ENCODE results near the gene SEMA6C.
"Not testable (repeated sequence)": the region's sequence is repeated elsewhere in the genome, so short reads cannot be mapped to it uniquely, and the experiment has no call there.

Gene SEMA6C, protein sequence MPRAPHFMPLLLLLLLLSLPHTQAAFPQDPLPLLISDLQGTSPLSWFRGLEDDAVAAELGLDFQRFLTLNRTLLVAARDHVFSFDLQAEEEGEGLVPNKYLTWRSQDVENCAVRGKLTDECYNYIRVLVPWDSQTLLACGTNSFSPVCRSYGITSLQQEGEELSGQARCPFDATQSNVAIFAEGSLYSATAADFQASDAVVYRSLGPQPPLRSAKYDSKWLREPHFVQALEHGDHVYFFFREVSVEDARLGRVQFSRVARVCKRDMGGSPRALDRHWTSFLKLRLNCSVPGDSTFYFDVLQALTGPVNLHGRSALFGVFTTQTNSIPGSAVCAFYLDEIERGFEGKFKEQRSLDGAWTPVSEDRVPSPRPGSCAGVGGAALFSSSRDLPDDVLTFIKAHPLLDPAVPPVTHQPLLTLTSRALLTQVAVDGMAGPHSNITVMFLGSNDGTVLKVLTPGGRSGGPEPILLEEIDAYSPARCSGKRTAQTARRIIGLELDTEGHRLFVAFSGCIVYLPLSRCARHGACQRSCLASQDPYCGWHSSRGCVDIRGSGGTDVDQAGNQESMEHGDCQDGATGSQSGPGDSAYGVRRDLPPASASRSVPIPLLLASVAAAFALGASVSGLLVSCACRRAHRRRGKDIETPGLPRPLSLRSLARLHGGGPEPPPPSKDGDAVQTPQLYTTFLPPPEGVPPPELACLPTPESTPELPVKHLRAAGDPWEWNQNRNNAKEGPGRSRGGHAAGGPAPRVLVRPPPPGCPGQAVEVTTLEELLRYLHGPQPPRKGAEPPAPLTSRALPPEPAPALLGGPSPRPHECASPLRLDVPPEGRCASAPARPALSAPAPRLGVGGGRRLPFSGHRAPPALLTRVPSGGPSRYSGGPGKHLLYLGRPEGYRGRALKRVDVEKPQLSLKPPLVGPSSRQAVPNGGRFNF

DNA sequence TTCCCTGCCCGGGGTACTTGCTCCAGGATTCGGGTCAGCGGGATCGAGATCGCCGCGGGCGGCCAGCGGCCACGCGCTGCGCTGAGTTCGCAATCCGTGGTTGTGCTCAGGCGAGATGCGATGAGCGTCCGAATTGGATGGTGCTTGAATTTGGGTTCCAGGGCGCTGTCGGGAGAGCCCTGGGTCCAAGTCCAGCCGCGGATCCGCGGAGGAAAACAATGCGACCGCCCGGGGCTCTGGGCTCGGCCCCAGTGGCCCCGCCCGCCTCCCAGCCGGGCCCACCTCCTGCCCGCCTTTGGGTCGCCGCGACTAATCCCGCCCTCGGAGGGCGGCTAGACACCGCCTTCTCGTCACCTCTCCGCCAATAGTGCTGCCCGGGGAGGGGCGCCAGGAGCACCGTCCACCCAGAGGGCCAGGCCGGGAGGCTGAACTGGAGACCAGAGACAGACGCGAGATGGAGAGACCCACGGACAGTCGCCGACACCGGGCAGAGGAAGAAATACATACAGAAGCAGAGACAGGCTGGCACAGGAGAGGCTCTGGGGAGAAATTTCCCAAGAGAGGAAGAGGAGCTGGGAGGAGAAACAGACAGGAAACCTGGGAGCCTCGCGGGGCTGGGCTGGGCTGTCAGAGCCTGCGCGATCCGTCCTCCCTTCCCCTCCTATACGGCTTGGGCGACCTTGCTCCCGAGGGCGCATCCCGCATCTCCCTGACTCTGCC, at the start of gene SEMA6C:
TSS of gene SEMA6C (minus strand) at position 220 of the 720 bp plus-strand sequence. CDS start 4,010 bp downstream, outside the sequence.
- Histone ChIP-seq H3K4me1 (ENCODE audit: control insufficient read depth in 1 of 2, insufficient read depth in 1 of 2, low read depth in 1 of 2, low read length in 1 of 2) (peaks cover 16 to 23% of the 10 kb centered on the region in 2 experiments), H3K36me3 (no peaks in the 10 kb centered on the region), H3K4me3 (ENCODE audit: low read depth in 1 of 2, low read length in 1 of 2) (peak within 1 kb of the TSS; percentile 78 to 99), H3K27me3 (peaks cover 58% of the 10 kb centered on the region), H3K27ac (peak within 1 kb of the TSS; percentile 45), H3K9me3 (no peaks in the 10 kb centered on the region)
- TF ChIP-seq, protein P1, sequence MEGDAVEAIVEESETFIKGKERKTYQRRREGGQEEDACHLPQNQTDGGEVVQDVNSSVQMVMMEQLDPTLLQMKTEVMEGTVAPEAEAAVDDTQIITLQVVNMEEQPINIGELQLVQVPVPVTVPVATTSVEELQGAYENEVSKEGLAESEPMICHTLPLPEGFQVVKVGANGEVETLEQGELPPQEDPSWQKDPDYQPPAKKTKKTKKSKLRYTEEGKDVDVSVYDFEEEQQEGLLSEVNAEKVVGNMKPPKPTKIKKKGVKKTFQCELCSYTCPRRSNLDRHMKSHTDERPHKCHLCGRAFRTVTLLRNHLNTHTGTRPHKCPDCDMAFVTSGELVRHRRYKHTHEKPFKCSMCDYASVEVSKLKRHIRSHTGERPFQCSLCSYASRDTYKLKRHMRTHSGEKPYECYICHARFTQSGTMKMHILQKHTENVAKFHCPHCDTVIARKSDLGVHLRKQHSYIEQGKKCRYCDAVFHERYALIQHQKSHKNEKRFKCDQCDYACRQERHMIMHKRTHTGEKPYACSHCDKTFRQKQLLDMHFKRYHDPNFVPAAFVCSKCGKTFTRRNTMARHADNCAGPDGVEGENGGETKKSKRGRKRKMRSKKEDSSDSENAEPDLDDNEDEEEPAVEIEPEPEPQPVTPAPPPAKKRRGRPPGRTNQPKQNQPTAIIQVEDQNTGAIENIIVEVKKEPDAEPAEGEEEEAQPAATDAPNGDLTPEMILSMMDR (IDR thresholded peaks at IDR 0.05): peak; percentile 40

DNA sequence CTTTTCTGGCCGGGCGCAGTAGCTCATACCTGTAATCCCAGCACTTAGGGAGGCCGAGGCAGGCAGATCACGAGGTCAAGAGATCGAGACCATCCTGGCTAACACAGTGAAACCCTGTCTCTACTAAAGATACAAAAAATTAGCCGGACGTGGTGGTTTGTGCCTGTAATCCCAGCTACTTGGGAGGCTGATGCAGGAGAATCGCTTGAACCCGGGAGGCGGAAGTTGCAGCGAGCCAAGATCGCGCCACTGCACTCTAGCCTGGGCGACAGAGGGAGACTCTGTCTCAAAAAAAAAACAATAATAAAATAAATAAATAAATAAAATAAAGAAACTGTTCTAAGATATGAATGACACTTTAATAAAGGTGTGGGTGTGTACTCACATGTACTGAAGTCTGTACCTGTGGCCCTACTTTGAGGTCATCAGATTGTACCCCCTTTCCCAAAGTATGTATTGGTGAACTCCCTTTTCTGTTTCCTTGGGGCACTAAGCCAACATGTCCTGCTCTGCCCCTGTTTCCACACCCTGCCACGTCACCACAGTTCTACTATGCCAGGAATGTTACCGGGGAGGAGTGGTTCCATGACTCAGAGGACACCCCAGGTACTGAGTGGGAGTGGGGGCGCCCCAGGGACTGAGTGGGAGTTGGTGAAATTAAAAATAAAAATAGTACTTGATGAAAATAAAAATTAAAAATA, 48.6 kb upstream of the SEMA6C start:
- not testable (repeated sequence) for H3K27ac ChIP-seq; H3K9me3 ChIP-seq; H3K4me3 ChIP-seq (ENCODE audit: low read depth in 1 of 2, low read length in 1 of 2); H3K36me3 ChIP-seq
- H3K27me3 ChIP-seq: peaks cover 34% of the 10 kb centered on the region
- H3K4me1 ChIP-seq (ENCODE audit: control insufficient read depth in 1 of 2, insufficient read depth in 1 of 2, low read depth in 1 of 2, low read length in 1 of 2): peaks cover 18 to 22% of the 10 kb centered on the region in 2 experiments

DNA sequence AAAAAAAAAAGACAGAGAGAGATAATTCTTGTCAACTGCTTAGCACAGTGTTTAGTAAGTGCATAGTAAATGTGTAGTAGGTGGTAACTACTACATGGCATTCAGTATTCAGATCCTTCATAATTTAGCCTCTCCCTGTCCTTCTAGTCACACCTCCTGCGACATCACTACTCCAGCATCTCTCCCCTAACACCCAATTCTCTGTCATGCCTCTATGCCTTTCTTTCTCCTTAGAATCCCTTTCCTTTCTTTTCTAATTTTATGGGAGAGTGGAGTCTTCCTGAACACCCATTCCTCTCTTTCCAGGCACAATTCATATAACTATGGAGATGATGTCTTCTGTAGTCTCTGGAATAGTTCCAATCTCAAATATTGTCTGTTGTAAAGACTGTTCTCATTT, 47.4 kb upstream of the SEMA6C start:
- Histone ChIP-seq H3K27ac (no peak overlapping the region), H3K4me1 (ENCODE audit: control insufficient read depth in 1 of 2, insufficient read depth in 1 of 2, low read depth in 1 of 2, low read length in 1 of 2) (peaks cover 14 to 23% of the 10 kb centered on the region in 2 experiments), H3K27me3 (peaks cover 34% of the 10 kb centered on the region), H3K36me3 (no peaks in the 10 kb centered on the region), H3K4me3 (ENCODE audit: low read depth in 1 of 2, low read length in 1 of 2) (no peak overlapping the region), H3K9me3 (no peaks in the 10 kb centered on the region)
- TF ChIP-seq, protein P1 (IDR thresholded peaks at IDR 0.05): no peak

DNA sequence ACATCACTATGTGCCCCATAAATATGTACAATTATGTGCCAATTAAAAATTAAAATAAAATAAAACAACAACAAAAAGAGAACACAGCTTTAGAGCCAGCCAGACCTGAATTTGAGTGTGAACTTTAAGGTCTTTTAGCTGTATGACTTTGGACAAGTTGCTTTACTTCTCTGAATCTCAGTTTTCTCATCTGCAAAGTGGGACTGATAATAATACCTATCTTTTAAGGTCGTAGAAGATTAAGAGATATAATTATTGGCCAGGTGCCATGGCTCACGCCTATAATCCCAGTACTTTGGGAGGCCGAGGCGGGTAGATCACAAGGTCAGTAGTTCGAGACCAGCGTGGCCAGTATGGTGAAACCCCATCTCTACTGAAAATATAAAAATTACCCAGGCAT, 46.9 kb upstream of the SEMA6C start:
- Histone ChIP-seq H3K4me3 (ENCODE audit: low read depth in 1 of 2, low read length in 1 of 2) (no peak overlapping the region), H3K4me1 (ENCODE audit: control insufficient read depth in 1 of 2, insufficient read depth in 1 of 2, low read depth in 1 of 2, low read length in 1 of 2) (peaks cover 16 to 25% of the 10 kb centered on the region in 2 experiments), H3K27ac (no peak overlapping the region), H3K9me3 (no peaks in the 10 kb centered on the region), H3K27me3 (peaks cover 34% of the 10 kb centered on the region), H3K36me3 (no peaks in the 10 kb centered on the region)
- TF ChIP-seq, protein P1 (IDR thresholded peaks at IDR 0.05): no peak

DNA sequence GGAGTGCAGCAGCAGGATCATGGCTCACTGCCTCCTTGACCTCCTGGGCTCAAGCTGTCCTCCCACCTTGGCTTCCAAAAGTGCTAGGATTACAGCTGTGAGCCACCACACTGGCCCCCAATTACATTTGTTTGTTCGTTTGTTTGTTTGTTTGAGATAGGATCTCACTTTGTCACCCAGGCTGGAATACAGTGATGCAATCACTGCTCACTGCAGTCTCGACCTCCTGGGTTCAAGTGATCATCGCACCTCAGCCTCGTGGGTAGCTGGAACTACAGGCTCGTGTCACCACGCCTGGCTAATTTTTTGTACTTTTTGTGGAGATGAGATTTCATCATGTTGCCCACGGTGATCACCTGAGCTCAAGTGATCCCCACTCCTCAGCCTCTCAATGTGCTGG, 45.6 kb upstream of the SEMA6C start:
- H3K36me3 ChIP-seq: no peaks in the 10 kb centered on the region
- peaks cover 34% of the 10 kb centered on the region for H3K27me3 ChIP-seq
- H3K9me3 ChIP-seq: no peaks in the 10 kb centered on the region
- H3K4me3 ChIP-seq (ENCODE audit: low read depth in 1 of 2, low read length in 1 of 2): no peak overlapping the region
- H3K4me1 ChIP-seq (ENCODE audit: control insufficient read depth in 1 of 2, insufficient read depth in 1 of 2, low read depth in 1 of 2, low read length in 1 of 2): peaks cover 10 to 17% of the 10 kb centered on the region in 2 experiments
- TF ChIP-seq, protein P1 (IDR thresholded peaks at IDR 0.05): no peak
- H3K27ac ChIP-seq: no peak overlapping the region
